Lower leg skin (tissue), 4 donors: ENCODE measurements around the gene SLC38A10. TPM values are rescaled to one million over a fixed set of nuclear protein-coding genes. Genes with fewer than 3 reads are reported as not detected.

Source experiments
- DNase-seq, 2 donors: peaks; one replicate each; pipeline ENCODE4 v3.0.0-alpha.2; 2019; ENCODE audit warnings: low spot score in 2 of 2
- H3K4me3 ChIP-seq: fragments of 200-600 bp; sonication (generic); 2 replicates; pipeline ENCODE4 v1.5.1; 2017; ENCODE audit warnings: mild to moderate bottlenecking, low read depth; ENCODE audit not compliant: poor library complexity, severe bottlenecking
- CTCF ChIP-seq, 3 donors: fragments of 450-650 bp; IDR thresholded peaks; one replicate each; pipeline ENCODE4 v1.5.1; 2016; ENCODE audit warnings: antibody characterized with exemption in 3 of 3, mild to moderate bottlenecking in 3 of 3, moderate library complexity in 2 of 3
- POLR2A ChIP-seq, 2 donors: fragments of 450-650 bp; IDR thresholded peaks; one replicate each; pipeline ENCODE4 v1.6.1; 2016 to 2017; ENCODE audit warnings: antibody characterized with exemption in 2 of 2, mild to moderate bottlenecking in 1 of 2, moderate library complexity in 1 of 2
- WGBS, 2 donors: methylation state at CpG; one replicate each; pipeline ENCODE4 v1.1.5; 2018; 5-methylcytosine and 5-hydroxymethylcytosine counted together
- intact Hi-C: fragments of 100-400 bp; cut with DNase I; formaldehyde crosslinking; loops from one replicate; pipeline ENCODE4 v1.15.0; 2023; ENCODE audit warnings: low total_unique reads
- total RNA-seq, 4 donors: library from RNA; depleted of rRNA; stranded (reverse); fragments of >200 nt; gene quantifications; one replicate each; pipeline ENCODE4 v1.1.0, GENCODE V29; 2016

The SLC38A10 gene
- total RNA-seq, 4 donors from 2014 or later: 47.5 to 100 (median 73.3) TPM

GRCh38 chr17:81301195-81302144, 6.4 kb upstream of the SLC38A10 start:
- H3K4me3 ChIP-seq: no peak overlapping the region
- WGBS, 2 donors: 45 to 47% methylated on average over 32 to 36 of the region's 37 CpGs
- DNase-seq: no peak
- TF ChIP-seq POLR2A (IDR thresholded peaks at IDR 0.05) (no peak), CTCF (IDR thresholded peaks at IDR 0.05) (no peak)
- intact Hi-C loops: no loop called here

GRCh38 chr17:81300586-81301155, 5.6 kb upstream of the SLC38A10 start:
- intact Hi-C loops: no loop called here
- 76 to 79% methylated on average over 19 of the region's 19 CpGs for WGBS, 2 donors
- DNase-seq: no peak
- H3K4me3 ChIP-seq: no peak overlapping the region
- no peak for TF ChIP-seq POLR2A (IDR thresholded peaks at IDR 0.05)
- TF ChIP-seq CTCF (IDR thresholded peaks at IDR 0.05): peak in 1 of 3 donors; percentile 55

- DNase-seq: no peak
- WGBS, 2 donors: 93 to 94% methylated on average over 18 to 19 of the region's 19 CpGs
- no peak overlapping the region for H3K4me3 ChIP-seq
- intact Hi-C loops: loop anchor here (10.0 kb wide), 1 partner anchor 185 kb away; no protein-coding TSS in a partner anchor
- TF ChIP-seq POLR2A (IDR thresholded peaks at IDR 0.05) (no peak), CTCF (IDR thresholded peaks at IDR 0.05) (no peak)
Observed at GRCh38 chr17:81299846-81300585, 4.9 kb upstream of the SLC38A10 start.

GRCh38 chr17:81298991-81299738, 4.1 kb upstream of the SLC38A10 start:
- H3K4me3 ChIP-seq: no peak overlapping the region
- DNase-seq: no peak
- WGBS, 2 donors: 84 to 86% methylated on average over 15 of the region's 15 CpGs
- TF ChIP-seq CTCF (IDR thresholded peaks at IDR 0.05): no peak
- no peak for TF ChIP-seq POLR2A (IDR thresholded peaks at IDR 0.05)
- intact Hi-C loops: loop anchor here (10.0 kb wide), 1 partner anchor 186 kb away; no protein-coding TSS in a partner anchor

GRCh38 chr17:81298325-81298990, 3.4 kb upstream of the SLC38A10 start:
- no peak overlapping the region for H3K4me3 ChIP-seq
- TF ChIP-seq CTCF (IDR thresholded peaks at IDR 0.05): no peak
- intact Hi-C loops: loop anchor here (10.0 kb wide), 1 partner anchor 186 kb away; no protein-coding TSS in a partner anchor
- DNase-seq: no peak
- 75 to 77% methylated on average over 11 of the region's 11 CpGs for WGBS, 2 donors
